Retinal pigment epithelial cell (primary cell): Measurements from ENCODE around the gene VSIG2.

Experiments
- DNase-seq: peaks from one replicate; pipeline ENCODE4 v3.0.0-alpha.2; 2010; ENCODE audit warnings: low read depth
- H3K4me3 ChIP-seq: 2 replicates; pipeline ENCODE4 v1.5.1; 2011; ENCODE audit warnings: mild to moderate bottlenecking, low read length, control low read depth, moderate library complexity
- TF ChIP-seq, protein P1 (sequence below): conservative IDR thresholded peaks from 2 replicates; pipeline ENCODE4 v1.5.1; 2011; ENCODE audit warnings: low read depth, low read length, control low read depth, inconsistent platforms

The VSIG2 gene

DNA sequence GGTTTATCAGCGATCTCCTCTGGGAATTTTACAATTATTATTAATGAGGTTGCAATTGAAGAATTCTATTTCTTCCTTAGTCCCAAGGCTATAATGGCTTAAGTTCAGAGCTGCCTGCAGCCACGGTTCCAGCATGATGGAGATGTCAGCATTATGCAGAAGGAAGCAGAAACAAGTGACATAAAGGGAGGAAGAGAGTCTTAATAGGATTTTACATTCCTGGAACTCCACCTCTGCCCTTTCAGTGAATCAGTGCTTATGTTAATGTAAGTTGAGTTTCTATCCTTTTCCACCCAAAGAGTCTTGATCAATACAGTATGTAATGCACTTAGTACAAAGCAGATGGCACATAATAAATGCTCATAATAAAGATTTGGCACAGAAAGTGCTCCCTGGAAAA is 23.9 kb downstream of the VSIG2 start:
- no peak overlapping the region for H3K4me3 ChIP-seq
- DNase-seq, result no peak
- TF ChIP-seq, protein P1, sequence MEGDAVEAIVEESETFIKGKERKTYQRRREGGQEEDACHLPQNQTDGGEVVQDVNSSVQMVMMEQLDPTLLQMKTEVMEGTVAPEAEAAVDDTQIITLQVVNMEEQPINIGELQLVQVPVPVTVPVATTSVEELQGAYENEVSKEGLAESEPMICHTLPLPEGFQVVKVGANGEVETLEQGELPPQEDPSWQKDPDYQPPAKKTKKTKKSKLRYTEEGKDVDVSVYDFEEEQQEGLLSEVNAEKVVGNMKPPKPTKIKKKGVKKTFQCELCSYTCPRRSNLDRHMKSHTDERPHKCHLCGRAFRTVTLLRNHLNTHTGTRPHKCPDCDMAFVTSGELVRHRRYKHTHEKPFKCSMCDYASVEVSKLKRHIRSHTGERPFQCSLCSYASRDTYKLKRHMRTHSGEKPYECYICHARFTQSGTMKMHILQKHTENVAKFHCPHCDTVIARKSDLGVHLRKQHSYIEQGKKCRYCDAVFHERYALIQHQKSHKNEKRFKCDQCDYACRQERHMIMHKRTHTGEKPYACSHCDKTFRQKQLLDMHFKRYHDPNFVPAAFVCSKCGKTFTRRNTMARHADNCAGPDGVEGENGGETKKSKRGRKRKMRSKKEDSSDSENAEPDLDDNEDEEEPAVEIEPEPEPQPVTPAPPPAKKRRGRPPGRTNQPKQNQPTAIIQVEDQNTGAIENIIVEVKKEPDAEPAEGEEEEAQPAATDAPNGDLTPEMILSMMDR, result no peak

DNA sequence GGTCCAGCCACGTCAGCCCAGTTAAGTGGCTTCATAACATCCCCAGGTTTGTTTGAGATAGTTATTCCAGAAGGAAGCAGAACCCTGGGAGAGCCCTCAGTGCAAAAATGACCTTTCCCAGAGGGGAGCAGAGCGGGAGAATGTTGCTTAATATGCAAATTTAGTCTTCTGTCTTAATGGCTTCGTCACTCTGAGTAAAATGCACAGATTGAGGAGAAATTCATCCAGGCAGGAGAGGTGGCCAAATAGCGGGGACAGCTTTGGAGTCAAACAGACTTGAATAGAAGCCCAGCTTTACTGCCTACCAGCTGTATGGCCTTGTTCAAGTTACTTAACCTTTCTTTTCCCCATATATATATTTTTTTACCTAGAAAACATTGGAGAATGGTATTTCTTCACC is 24.6 kb downstream of the VSIG2 start:
- no peak overlapping the region for H3K4me3 ChIP-seq
- TF ChIP-seq, protein P1, result no peak
- DNase-seq, result no peak

DNA sequence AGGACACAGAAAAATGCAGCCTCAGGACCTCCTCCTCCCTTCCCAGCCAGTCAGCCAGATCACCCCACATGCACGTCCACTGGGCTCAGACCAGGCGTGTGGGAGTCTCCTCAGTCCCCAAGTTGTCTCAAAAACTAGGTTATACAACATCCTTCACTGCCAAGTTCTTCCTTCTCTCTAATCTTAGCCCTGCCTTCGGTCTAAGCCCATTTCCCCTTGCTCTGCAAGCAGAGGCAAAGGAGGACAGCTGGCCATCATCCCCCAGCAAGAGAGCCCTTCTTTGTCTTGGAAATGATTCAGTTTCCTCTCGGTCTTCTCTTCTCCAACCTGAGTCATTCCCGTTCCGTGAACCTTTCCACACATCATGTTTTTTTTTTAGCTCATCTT is 26.3 kb downstream of the VSIG2 start:
- TF ChIP-seq, protein P1, result no peak
- H3K4me3 ChIP-seq, result no peak overlapping the region
- no peak for DNase-seq

DNA sequence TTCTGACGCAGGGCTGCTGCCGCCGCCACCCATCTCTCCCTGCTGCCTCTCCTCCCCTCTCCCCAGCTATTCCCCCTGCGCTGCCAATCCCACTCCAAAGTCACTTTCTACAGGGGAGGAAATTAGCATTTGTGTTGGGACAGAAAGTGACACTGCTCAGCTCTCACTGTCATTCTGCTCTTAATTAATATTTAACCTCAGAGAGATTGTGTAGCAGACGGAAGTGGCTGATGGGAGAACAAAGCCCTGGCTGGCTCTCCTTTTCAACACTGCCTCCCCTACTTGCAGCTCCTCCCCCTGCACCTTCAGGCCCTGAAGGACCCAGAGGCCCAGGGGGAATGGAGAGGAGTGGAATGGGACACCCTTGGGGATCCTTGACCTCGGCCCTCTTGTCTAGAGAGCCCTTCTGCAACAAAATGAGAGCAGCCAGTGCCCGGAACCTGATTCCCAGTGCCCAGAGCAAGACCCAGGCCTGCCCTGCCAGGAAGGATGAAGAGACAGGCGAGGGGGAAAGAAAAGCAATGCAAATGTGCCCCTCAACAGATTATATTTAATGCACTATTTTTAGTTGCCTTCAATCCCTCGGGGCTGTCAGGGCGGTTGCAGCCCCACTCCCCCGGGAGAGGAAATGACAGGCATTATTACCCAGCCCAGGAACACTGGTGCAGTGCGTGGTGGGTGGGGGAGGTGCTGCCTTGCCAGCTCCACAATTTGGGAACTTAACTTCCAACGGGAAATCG is 26.9 kb downstream of the VSIG2 start:
- no peak overlapping the region for H3K4me3 ChIP-seq
- no peak for DNase-seq
- TF ChIP-seq, protein P1, result no peak

DNA sequence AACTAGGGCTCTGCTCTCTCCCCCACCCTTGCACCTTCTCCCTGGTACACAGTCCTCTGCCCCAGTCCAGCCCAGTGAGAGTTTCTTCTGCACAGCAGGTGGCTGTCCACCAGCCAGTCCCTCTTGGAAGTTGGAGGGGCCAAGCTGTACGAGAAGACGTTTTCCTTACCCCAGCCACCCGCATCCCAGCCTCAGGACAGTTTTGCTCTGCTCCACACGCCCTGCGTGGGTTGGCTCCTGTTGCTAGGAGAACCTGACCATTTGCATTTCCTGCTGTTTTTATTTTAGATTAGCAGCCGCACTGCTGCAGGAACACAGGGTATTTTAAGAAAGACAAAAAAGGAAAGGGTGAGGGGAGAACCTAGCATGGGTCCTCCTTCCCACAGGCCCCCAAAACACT is 29.9 kb downstream of the VSIG2 start:
- TF ChIP-seq, protein P1, result no peak
- no peak overlapping the region for H3K4me3 ChIP-seq

DNA sequence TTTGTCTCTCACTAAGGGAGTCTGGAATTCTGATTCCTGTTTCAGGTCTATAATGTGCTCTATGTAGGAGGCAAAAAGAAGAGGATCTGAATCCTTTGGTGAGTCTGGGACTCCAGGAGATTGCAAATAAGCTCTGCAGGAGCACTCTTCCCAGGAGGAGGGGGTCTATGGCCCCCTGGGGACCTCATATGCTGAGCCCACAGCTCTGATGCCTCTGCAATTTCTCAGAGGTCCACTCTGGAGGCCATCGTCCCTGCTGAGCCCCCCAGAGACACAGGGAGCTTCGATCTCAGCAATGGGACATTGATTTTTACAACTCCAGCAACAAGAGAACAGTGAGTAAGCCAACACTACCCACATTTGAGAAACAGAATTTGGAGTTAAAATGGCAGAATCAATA is 32.5 kb downstream of the VSIG2 start:
- no peak overlapping the region for H3K4me3 ChIP-seq
- TF ChIP-seq, protein P1, result no peak
- DNase-seq, result no peak

More for the DNA sequence above, 29.9 kb downstream of the VSIG2 start:
- no peak for DNase-seq

DNA sequence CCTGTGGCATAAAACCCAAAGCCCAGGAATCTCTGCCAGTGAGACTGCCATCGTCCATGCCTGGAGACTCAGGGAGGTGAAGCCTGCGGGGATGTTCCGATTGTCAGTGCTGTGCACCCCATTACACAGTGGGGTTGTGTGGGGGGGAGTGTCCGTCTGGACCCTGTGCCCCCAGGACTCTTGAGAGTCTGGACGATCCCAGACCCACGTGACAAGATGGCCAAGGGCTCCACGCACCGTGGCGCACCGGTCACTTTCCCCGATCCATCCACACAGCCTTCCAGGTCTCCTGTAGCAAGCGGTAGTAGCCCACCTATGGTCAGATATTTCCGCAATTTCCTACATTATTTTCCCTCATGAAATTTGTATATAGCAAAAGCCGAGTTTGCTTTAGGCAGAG is 33.3 kb downstream of the VSIG2 start:
- DNase-seq, result no peak
- no peak overlapping the region for H3K4me3 ChIP-seq
- TF ChIP-seq, protein P1, result no peak
